Esophagus squamous epithelium (tissue), 5 donors: ENCODE data around the gene MED7. TPM values are rescaled to one million over a fixed set of nuclear protein-coding genes. Genes with fewer than 3 reads are reported as not detected.

Experiments
- DNase-seq: peaks from one replicate; lab custom pipeline; 2025; lab: John Stamatoyannopoulos, UW
- H3K27ac ChIP-seq, 4 donors: fragments of 200-600 bp; sonication (generic); one replicate each; pipeline ENCODE4 v1.5.1; 2016 to 2019; ENCODE audit warnings: mild to moderate bottlenecking in 1 of 4
- H3K27me3 ChIP-seq, 4 donors: fragments of 200-600 bp; sonication (generic); 1 replicate in 3 of 4; 2 replicates in 1 of 4; pipeline versions ENCODE4 v1.5.1 to v1.6.0; 2017 to 2021; ENCODE audit warnings: antibody characterized with exemption in 1 of 4
- H3K36me3 ChIP-seq, 3 donors: fragments of 200-600 bp; sonication (generic); one replicate each; pipeline ENCODE4 v1.5.1; 2016 to 2019
- H3K4me1 ChIP-seq, 3 donors: fragments of 200-600 bp; sonication (generic); one replicate each; pipeline ENCODE4 v1.5.1; 2017 to 2019
- H3K4me3 ChIP-seq, 4 donors: fragments of 200-600 bp; sonication (generic); 1 replicate in 3 of 4; 2 replicates in 1 of 4; pipeline ENCODE4 v1.5.1; 2016 to 2019; ENCODE audit warnings: mild to moderate bottlenecking in 2 of 4, moderate library complexity in 1 of 4
- H3K9me3 ChIP-seq, 3 donors: fragments of 200-600 bp; sonication (generic); one replicate each; pipeline ENCODE4 v1.5.1; 2016 to 2019
- CTCF ChIP-seq, 6 experiments: fragments of 450-650 bp in 4 of 6; fragments of 200-600 bp in 2 of 6; sonication (generic) in 2 of 6; IDR thresholded peaks; one replicate each; pipeline ENCODE4 v1.5.1; 2016 to 2019; ENCODE audit warnings: antibody characterized with exemption in 6 of 6, mild to moderate bottlenecking in 4 of 6, moderate library complexity in 4 of 6
- POLR2A ChIP-seq, 4 donors: fragments of 450-650 bp; IDR thresholded peaks; one replicate each; pipeline ENCODE4 v1.6.1; 2017; ENCODE audit warnings: antibody characterized with exemption in 4 of 4, mild to moderate bottlenecking in 4 of 4, moderate library complexity in 3 of 4
- WGBS, 2 donors: methylation state at CpG; one replicate each; pipeline ENCODE4 v1.1.5; 2018; 5-methylcytosine and 5-hydroxymethylcytosine counted together
- intact Hi-C: fragments of 100-400 bp; cut with DNase I; formaldehyde crosslinking; loops from one replicate; pipeline ENCODE4 v1.15.0; 2022
- total RNA-seq, 4 donors: library from RNA; depleted of rRNA; stranded (reverse); fragments of >200 nt; gene quantifications; one replicate each; pipeline ENCODE4 v1.1.0, GENCODE V29; 2016
- donor health status: DM: yes; HTN: yes; CAD: no.

MED7 gene
- total RNA-seq, 4 donors from 2014 or later = 4.7 to 8.3 (median 6.9) TPM

GRCh38 chr5:157178966-157179365 lies 36.3 kb upstream of the MED7 start:
- no peak overlapping the region for H3K27ac ChIP-seq
- no peaks in the 10 kb centered on the region for H3K27me3 ChIP-seq
- WGBS, 2 donors = 80 to 81% methylated on average over 3 of the region's 3 CpGs
- H3K36me3 ChIP-seq = no peaks in the 10 kb centered on the region
- TF ChIP-seq CTCF (IDR thresholded peaks at IDR 0.05) (no peak), POLR2A (IDR thresholded peaks at IDR 0.05) (no peak)
- no peak for DNase-seq
- H3K9me3 ChIP-seq = no peaks in the 10 kb centered on the region
- no peak overlapping the region for H3K4me3 ChIP-seq
- intact Hi-C loops = no loop called here
- H3K4me1 ChIP-seq = no peaks in the 10 kb centered on the region

GRCh38 chr5:157177953-157178352 lies 35.3 kb upstream of the MED7 start:
- H3K9me3 ChIP-seq = no peaks in the 10 kb centered on the region
- intact Hi-C loops = no loop called here
- H3K4me1 ChIP-seq = no peaks in the 10 kb centered on the region
- no peak overlapping the region for H3K27ac ChIP-seq
- WGBS, 2 donors = 59 to 61% methylated on average over 6 of the region's 6 CpGs
- no peaks in the 10 kb centered on the region for H3K36me3 ChIP-seq
- H3K4me3 ChIP-seq = no peak overlapping the region
- DNase-seq = no peak
- TF ChIP-seq POLR2A (IDR thresholded peaks at IDR 0.05) (no peak), CTCF (IDR thresholded peaks at IDR 0.05) (no peak)
- H3K27me3 ChIP-seq = no peaks in the 10 kb centered on the region

GRCh38 chr5:157175071-157175612 lies 32.5 kb upstream of the MED7 start:
- TF ChIP-seq POLR2A (IDR thresholded peaks at IDR 0.05) = no peak
- no peak for TF ChIP-seq CTCF (IDR thresholded peaks at IDR 0.05)
- Histone ChIP-seq H3K36me3 (no peaks in the 10 kb centered on the region), H3K27ac (no peak overlapping the region), H3K27me3 (no peaks in the 10 kb centered on the region), H3K9me3 (no peaks in the 10 kb centered on the region), H3K4me3 (no peak overlapping the region), H3K4me1 (no peaks in the 10 kb centered on the region)
- intact Hi-C loops = no loop called here
- 81 to 97% methylated on average over 8 of the region's 8 CpGs for WGBS, 2 donors
- DNase-seq = no peak

GRCh38 chr5:157172403-157172802 lies 29.7 kb upstream of the MED7 start:
- WGBS, 2 donors = 33 to 47% methylated on average over 2 of the region's 2 CpGs
- H3K36me3 ChIP-seq = no peaks in the 10 kb centered on the region
- H3K4me1 ChIP-seq = no peaks in the 10 kb centered on the region
- H3K27me3 ChIP-seq = no peaks in the 10 kb centered on the region
- TF ChIP-seq CTCF (IDR thresholded peaks at IDR 0.05) = no peak
- TF ChIP-seq POLR2A (IDR thresholded peaks at IDR 0.05) = no peak
- H3K27ac ChIP-seq = no peak overlapping the region
- H3K4me3 ChIP-seq = no peak overlapping the region
- intact Hi-C loops = no loop called here
- no peak for DNase-seq
- no peaks in the 10 kb centered on the region for H3K9me3 ChIP-seq

- TF ChIP-seq POLR2A (IDR thresholded peaks at IDR 0.05) = no peak
- TF ChIP-seq CTCF (IDR thresholded peaks at IDR 0.05) = no peak
Observed at GRCh38 chr5:157168286-157168685, 25.6 kb upstream of the MED7 start.

More at GRCh38 chr5:157168286-157168685, 25.6 kb upstream of the MED7 start:
- DNase-seq = no peak
- H3K36me3 ChIP-seq = no peaks in the 10 kb centered on the region
- WGBS, 2 donors = 87 to 95% methylated on average over 4 to 5 of the region's 5 CpGs
- H3K4me1 ChIP-seq = no peaks in the 10 kb centered on the region
- intact Hi-C loops = no loop called here
- peaks cover 0 to 9% (median 0%) of the 10 kb centered on the region in 4 donors for H3K27me3 ChIP-seq
- no peaks in the 10 kb centered on the region for H3K9me3 ChIP-seq
- no peak overlapping the region for H3K27ac ChIP-seq
- H3K4me3 ChIP-seq = no peak overlapping the region
